Pancreas (tissue), 10 donors: ENCODE measurements around the gene MTHFD1L. TPM values are rescaled to one million over a fixed set of nuclear protein-coding genes. Genes with fewer than 3 reads are reported as not detected.
"Not testable (repeated sequence)": the region's sequence is repeated elsewhere in the genome, so short reads cannot be mapped to it uniquely, and the experiment has no call there.

Source experiments
- ATAC-seq, 4 donors: fragments of 200-7000 bp; cut with Tn5 transposase; one replicate each; pipeline versions ENCODE4 v1.8.0 to v1.9.1; 2020; ENCODE audit warnings: mild to moderate bottlenecking in 4 of 4, moderate library complexity in 4 of 4
- DNase-seq, 6 donors: peaks; one replicate each; pipeline ENCODE4 v3.0.0-alpha.2; 2020
- FAIRE-seq: peaks from 2 replicates; lab custom pipeline; 2012; peaks lifted over from hg19 to GRCh38; lab: Jason Lieb, UNC
- H3K27ac ChIP-seq, 4 donors: fragments of 200-600 bp; sonication (generic); 1 replicate in 3 of 4; 2 replicates in 1 of 4; pipeline versions ENCODE4 v1.5.0 to v1.8.0; 2020
- H3K27me3 ChIP-seq, 4 donors: fragments of 200-600 bp; one replicate each; pipeline ENCODE4 v1.8.0; 2021
- H3K36me3 ChIP-seq, 3 donors: fragments of 200-600 bp; sonication (generic) in 1 of 3; one replicate each; pipeline versions ENCODE4 v1.5.0 to v1.8.0; 2020 to 2021
- H3K4me1 ChIP-seq, 3 donors: fragments of 200-600 bp; one replicate each; pipeline ENCODE4 v1.8.0; 2021
- H3K4me3 ChIP-seq, 4 donors: fragments of 200-600 bp; sonication (generic) in 2 of 4; one replicate each; pipeline versions ENCODE4 v1.5.0 to v1.8.0; 2020 to 2021
- H3K9me3 ChIP-seq, 4 donors: fragments of 200-600 bp; one replicate each; pipeline ENCODE4 v1.8.0; 2021
- CTCF ChIP-seq, 4 donors: fragments of 200-600 bp; sonication (generic) in 3 of 4; IDR thresholded peaks; one replicate each; pipeline versions ENCODE4 v1.5.0 to v1.8.0; 2021; ENCODE audit warnings: antibody characterized with exemption in 4 of 4
- WGBS, 2 donors: extraction: QIAGEN DNeasy Blood & Tissue Kit; methylation state at CpG; one replicate each; pipeline ENCODE4 v1.1.7; 2013; 5-methylcytosine and 5-hydroxymethylcytosine counted together
- intact Hi-C, 3 donors: fragments of 100-400 bp; cut with DNase I; formaldehyde crosslinking; loops; one replicate each; pipeline versions ENCODE4 v1.11.1 to v1.14.2; 2022
- polyA plus RNA-seq, 2 donors: library from polyadenylated mRNA; stranded (reverse); fragments of 200-250 nt; gene quantifications; one replicate each; pipeline ENCODE4 v1.2.3, GENCODE V29; 2013
- total RNA-seq, 6 donors: library from RNA; stranded (reverse); fragmentation: NEBNext Ultra II Directional in 4 of 6; extraction: Animal tissue kit (Norgen Biotek cat#: 25700) in 4 of 6; gene quantifications; one replicate each; pipeline versions ENCODE4 v1.2.1 to v1.2.4, GENCODE V29; 2021 to 2023
- donor health status: healthy with polysubstance abuse.
- donor health status: DM: no; HTN: no; CAD: no; lungs with moderate emphysema.
- donor health status: DM: no; HTN: no; CAD: no.
- donor health status: control.
- donor health status: control.
- donor health status: Bipolar disorder and iron deficiency.
- donor health status: DM: yes; HTN: yes; CAD: no.
- donor health status: DM: no; HTN: no; CAD: no.
- donor health status: DM: no; HTN: no; CAD: no.
- donor health status: DM: yes; HTN: yes; CAD: no.

Gene MTHFD1L
- total RNA-seq = 10 to 100 TPM in 3 of 6 donors, 1 to 10 TPM in 3; 7.4 to 26.5 (median 11.4) TPM
- polyA plus RNA-seq = 1 to 10 TPM; 3.2 to 3.6 TPM

GRCh38 chr6:150865406-150866146, at the start of gene MTHFD1L:
Gene MTHFD1L, plus strand, starts transcription at chr6:150865702. Its CDS starts 121 bp downstream, at chr6:150865823.
- peak; percentile 51 to 62 (median 52) for TF ChIP-seq CTCF (IDR thresholded peaks at IDR 0.05)
- DNase-seq (peak; percentile 73 to 91 (median 79)), FAIRE-seq (no peak), ATAC-seq (peak; percentile 79 to 86 (median 84))
- Histone ChIP-seq H3K27me3 (no peaks in the 10 kb centered on the region), H3K4me1 (peaks cover 0 to 4% (median 0%) of the 10 kb centered on the region in 3 donors), H3K4me3 (peak within 1 kb of the TSS; percentile 81 to 95 (median 86)), H3K27ac (peak within 1 kb of the TSS; percentile 48 to 90 (median 80)), H3K9me3 (no peaks in the 10 kb centered on the region), H3K36me3 (no peaks in the 10 kb centered on the region)
- intact Hi-C loops = no loop called here
- WGBS, 2 donors = 1% methylated on average over 40 to 82 of the region's 82 CpGs

GRCh38 chr6:150816554-150816953, 48.9 kb upstream of the MTHFD1L start:
- H3K4me3 ChIP-seq, H3K4me1 ChIP-seq, ATAC-seq, H3K9me3 ChIP-seq, H3K36me3 ChIP-seq, H3K27me3 ChIP-seq, H3K27ac ChIP-seq, FAIRE-seq, DNase-seq: not testable (repeated sequence)
- intact Hi-C loops = loop anchor here in 1 of 3 donors (10.0 kb wide), 1 partner anchor 392 kb away; no protein-coding TSS in a partner anchor
- WGBS, 2 donors = 57 to 72% methylated on average over 8 of the region's 8 CpGs

GRCh38 chr6:150822932-150823331, 42.6 kb upstream of the MTHFD1L start:
- Histone ChIP-seq H3K36me3 (no peaks in the 10 kb centered on the region), H3K27me3 (no peaks in the 10 kb centered on the region), H3K4me3 (no peak overlapping the region), H3K9me3 (no peaks in the 10 kb centered on the region), H3K4me1 (no peaks in the 10 kb centered on the region), H3K27ac (no peak overlapping the region)
- TF ChIP-seq CTCF (IDR thresholded peaks at IDR 0.05) = no peak
- FAIRE-seq (no peak), DNase-seq (no peak), ATAC-seq (no peak)
- WGBS, 2 donors = 76 to 81% methylated on average over 5 of the region's 5 CpGs
- intact Hi-C loops = no loop called here

GRCh38 chr6:150826788-150827187, 38.7 kb upstream of the MTHFD1L start:
- H3K4me1 ChIP-seq = no peaks in the 10 kb centered on the region
- no peak overlapping the region for H3K27ac ChIP-seq
- intact Hi-C loops = no loop called here
- H3K9me3 ChIP-seq = no peaks in the 10 kb centered on the region
- no peaks in the 10 kb centered on the region for H3K36me3 ChIP-seq
- no peaks in the 10 kb centered on the region for H3K27me3 ChIP-seq
- WGBS, 2 donors = 88 to 91% methylated on average over 5 of the region's 5 CpGs
- H3K4me3 ChIP-seq = no peak overlapping the region
- TF ChIP-seq CTCF (IDR thresholded peaks at IDR 0.05) = no peak
- ATAC-seq (no peak), DNase-seq (no peak), FAIRE-seq (no peak)

GRCh38 chr6:150828107-150828506, 37.4 kb upstream of the MTHFD1L start:
- WGBS, 2 donors = 58 to 62% methylated on average over 9 of the region's 9 CpGs
- ATAC-seq = not testable (repeated sequence)

More at GRCh38 chr6:150828107-150828506, 37.4 kb upstream of the MTHFD1L start:
- FAIRE-seq, H3K4me1 ChIP-seq, H3K9me3 ChIP-seq, intact Hi-C loops, DNase-seq, H3K4me3 ChIP-seq, H3K27ac ChIP-seq, H3K36me3 ChIP-seq, H3K27me3 ChIP-seq: not testable (repeated sequence)
